GM21786 (cell line): ENCODE results near the gene ABCC4.

Experiments used
- ATAC-seq: cut with Tn5 transposase; IDR thresholded peaks from one replicate; pipeline ENCODE4 v1.9.1; 2021; ENCODE audit not compliant: unreplicated experiment

Gene ABCC4

GRCh38 chr13:95122063-95122462, 179.2 kb downstream of the ABCC4 start:
- ATAC-seq: no peak

- no peak for ATAC-seq
These were observed 179.7 kb downstream of the ABCC4 start for GRCh38 chr13:95121516-95121915.

DNA sequence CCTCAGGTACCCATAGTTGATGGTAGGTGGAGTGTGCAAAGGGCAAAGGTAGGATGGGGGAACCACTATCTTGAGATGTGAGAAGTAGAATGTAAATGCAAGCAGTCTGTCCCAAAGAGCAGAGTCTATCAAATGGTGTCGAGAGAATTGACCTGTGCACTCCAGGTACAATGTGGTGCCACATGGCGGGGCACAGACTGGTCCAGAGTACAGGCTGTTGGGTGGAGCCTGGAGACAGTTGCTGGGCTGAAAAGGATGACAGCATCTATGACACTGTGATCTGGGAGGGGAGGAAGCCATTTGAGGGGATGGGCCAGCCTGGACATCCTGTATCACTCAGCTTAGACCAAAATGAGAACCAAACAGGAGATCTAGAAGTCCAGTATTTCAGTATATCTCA, 180.6 kb downstream of the ABCC4 start:
- no peak for ATAC-seq

- no peak for ATAC-seq
These were observed 182.5 kb downstream of the ABCC4 start for GRCh38 chr13:95118541-95119324.

- peak; percentile 47 for ATAC-seq
These were observed 184.2 kb downstream of the ABCC4 start for GRCh38 chr13:95117092-95117491.

GRCh38 chr13:95115525-95115924, 185.7 kb downstream of the ABCC4 start:
- ATAC-seq: no peak

DNA sequence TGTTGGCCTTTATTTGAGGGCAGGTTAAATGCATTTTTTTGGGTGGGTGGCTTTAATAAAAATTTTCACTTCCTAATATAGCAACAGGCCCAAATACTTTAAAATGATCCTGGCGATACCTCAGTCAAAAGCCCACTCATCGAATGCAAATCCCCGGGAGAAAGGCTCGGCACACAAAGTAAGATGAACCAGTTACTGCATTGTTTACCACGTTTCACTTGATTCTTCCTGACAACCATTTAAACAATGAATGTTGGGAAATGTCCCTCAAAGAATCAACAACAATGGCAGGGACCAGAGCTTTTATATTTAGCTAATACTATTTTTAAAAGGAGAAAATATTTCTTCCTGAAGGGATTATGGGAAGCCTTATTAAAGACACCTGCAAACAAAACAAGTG, 187.7 kb downstream of the ABCC4 start:
- no peak for ATAC-seq

DNA sequence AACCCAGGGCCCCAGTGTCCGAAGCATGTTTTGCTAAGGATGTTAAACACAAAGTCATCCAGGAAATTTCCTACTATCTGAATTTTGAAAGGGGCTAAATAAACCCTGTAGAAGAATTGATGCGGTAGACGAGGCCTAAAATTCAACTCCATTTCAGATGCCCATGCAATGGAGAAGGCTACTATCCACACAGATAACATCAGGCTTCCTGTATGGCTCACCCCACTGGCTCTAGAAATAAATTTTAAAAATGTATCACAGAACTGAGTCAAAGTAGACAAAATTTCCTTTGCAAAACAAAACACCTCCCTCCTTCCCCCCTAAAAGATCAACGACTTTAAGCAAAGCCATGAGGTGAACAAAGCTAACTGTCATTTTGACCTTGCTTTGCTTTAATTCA, 188.4 kb downstream of the ABCC4 start:
- no peak for ATAC-seq

- ATAC-seq: no peak
These were observed 189.6 kb downstream of the ABCC4 start for GRCh38 chr13:95111608-95112007.

GRCh38 chr13:95106562-95106961, 194.7 kb downstream of the ABCC4 start:
- no peak for ATAC-seq

GRCh38 chr13:95100525-95101433, 200.5 kb downstream of the ABCC4 start:
- ATAC-seq: no peak

DNA sequence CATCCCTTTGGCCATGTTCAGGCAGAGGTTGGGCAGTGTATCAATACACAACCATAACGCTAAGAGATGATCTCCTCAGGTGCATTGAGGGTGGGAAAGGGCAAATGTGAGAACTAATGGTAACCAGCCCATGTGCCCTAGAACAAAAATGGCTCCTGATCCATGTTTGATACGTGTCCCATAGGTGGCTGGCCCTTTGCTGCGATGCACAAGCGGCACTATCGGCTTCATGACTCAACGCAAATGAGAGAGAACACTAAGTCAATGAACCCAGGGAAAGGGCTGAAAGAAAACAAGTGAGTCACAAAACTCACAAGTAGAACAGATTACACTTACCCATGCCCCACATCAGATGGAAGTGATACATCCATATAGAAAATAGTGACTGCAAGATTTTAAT, 201.7 kb downstream of the ABCC4 start:
- no peak for ATAC-seq

GRCh38 chr13:95098916-95099315, 202.3 kb downstream of the ABCC4 start:
- no peak for ATAC-seq

- no peak for ATAC-seq
These were observed 209.5 kb downstream of the ABCC4 start for GRCh38 chr13:95091755-95092154.

GRCh38 chr13:95087746-95088305, 213.4 kb downstream of the ABCC4 start:
- no peak for ATAC-seq

DNA sequence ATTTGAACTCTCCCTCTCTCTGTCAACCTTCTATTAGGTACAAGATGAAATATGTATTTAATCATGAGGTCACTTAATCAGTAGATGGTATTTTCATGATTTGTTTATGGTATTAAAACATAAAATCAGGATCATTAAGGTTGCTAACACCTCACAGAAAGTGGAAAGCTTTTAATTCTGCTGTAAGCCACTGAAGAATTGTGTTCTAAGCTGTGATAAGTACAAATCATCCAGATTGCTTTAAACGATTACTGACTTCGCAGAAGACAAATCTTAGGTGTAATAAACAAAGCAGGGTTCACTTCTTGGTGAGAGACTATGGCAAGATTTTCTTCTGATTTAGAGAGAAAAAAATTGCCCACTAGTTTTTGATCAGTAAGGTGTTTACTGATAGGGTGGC, 214.5 kb downstream of the ABCC4 start:
- ATAC-seq: no peak

GRCh38 chr13:95083758-95084157, 217.5 kb downstream of the ABCC4 start:
- no peak for ATAC-seq

DNA sequence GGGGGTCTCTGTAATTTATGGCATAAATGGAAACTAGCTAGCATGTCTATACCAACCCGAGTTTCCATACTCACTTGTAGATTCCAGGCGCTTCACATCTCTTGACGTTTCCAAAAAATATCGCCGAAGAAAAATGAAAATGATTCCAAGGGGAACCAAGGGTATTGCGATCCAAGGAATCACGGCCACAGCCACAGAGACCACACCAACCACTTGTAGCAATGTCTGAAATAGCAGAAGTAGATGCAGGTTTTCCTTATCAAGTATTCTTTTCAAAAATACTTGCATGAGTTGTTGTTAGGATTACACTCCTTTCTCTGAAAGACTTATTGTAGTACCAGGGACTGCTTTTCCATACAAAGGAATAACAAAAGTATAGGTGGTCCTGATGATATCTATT, 218.2 kb downstream of the ABCC4 start:
- ATAC-seq: no peak

DNA sequence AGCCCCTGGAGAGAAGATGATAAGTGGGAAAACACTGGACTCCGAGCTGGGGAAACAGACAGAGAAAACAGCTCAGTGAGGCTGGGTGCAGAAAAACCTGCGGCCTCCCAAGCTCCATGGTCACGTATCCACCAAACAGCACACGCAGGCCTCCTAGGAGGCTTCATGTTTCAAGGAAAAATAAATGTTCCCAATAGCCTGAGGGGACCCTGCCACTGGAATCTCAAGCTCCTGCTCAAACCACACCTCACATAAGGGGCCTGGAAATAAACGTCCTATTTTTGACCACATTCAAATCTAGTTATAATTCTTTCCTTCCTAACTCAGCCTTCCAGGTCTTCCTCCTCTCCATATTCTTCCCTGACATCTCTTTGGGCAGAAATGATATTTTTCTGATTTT, 225.7 kb downstream of the ABCC4 start:
- ATAC-seq: no peak

GRCh38 chr13:95074820-95075219, 226.4 kb downstream of the ABCC4 start:
- no peak for ATAC-seq

DNA sequence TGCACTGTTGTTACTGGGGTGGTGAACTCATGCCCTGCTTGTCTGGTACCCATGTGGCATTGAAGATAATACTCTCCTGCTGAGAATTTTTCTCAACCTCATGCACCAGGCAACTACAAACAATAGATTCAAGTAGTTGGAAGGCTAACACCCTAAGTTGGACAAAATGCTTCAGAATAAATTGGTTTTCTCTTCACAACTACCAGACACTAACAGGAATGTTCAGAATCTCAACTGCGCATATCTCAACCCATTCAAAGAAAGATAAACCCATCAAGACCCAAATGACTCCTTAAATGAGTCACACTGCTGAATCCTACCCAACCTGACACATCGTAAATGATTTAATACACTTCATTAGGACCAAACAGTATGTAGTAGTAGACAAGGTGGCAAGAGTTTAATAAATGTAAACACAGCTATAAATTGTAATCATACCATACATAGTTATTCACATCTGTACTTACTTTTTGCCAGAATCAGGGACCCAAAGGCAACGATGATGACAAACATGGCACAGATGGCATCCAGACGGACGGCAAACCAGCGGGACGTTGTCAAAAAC, 227.4 kb downstream of the ABCC4 start:
- no peak for ATAC-seq

DNA sequence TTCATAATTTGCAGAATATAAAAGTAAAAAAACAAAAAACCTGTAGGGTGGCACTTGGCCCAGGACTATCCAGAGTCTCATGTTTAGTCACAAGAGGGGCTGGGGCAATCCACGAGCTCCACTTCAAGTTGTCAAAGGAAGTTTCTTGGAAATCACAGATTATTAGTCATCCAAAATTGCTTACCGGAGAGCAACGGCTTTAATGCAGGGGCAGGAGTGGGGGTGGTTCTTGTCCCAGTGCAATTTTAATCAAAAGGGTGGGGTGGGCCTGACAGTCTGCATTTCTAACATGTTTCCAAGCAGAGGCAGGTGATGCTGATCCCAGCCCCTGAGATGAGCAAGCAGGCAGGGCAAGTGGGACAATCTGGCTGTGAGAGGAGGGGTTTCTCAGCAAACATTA, 233.9 kb downstream of the ABCC4 start:
- ATAC-seq: no peak
